HEK293T (cell line): Measurements from ENCODE around the gene GOLPH3.

ENCODE experiments used
- CTCF ChIA-PET: fragments of 350-600 bp; formaldehyde crosslinking; extraction: SDS; loops from one replicate; lab custom pipeline; 2021; ENCODE audit warnings: antibody characterized with exemption, inconsistent platforms; lab: Yijun Ruan, JAX
- POLR2A ChIA-PET: fragments of 350-600 bp; formaldehyde crosslinking; extraction: SDS; loops from one replicate; lab custom pipeline; 2020; ENCODE audit warnings: antibody characterized with exemption, inconsistent platforms; lab: Yijun Ruan, JAX
- DNase-seq: peaks from one replicate; pipeline ENCODE4 v3.0.0; 2012; ENCODE audit warnings: mixed read lengths; ENCODE audit errors: extremely low spot score
- ARNT ChIP-seq: fragments of 450-650 bp; IDR thresholded peaks from 2 replicates; pipeline ENCODE4 v1.6.1; 2017; ENCODE audit warnings: mild to moderate bottlenecking
- BHLHE40 ChIP-seq: fragments of 450-650 bp; IDR thresholded peaks from 2 replicates; pipeline ENCODE4 v1.6.1; 2016; ENCODE audit warnings: mild to moderate bottlenecking, moderate library complexity, borderline replicate concordance
- CTBP1 ChIP-seq: fragments of 450-650 bp; IDR thresholded peaks from 2 replicates; pipeline ENCODE4 v1.6.1; 2016; ENCODE audit warnings: borderline replicate concordance
- ELF4 ChIP-seq: fragments of 450-650 bp; IDR thresholded peaks from 2 replicates; pipeline ENCODE4 v1.6.1; 2017; ENCODE audit warnings: antibody characterized with exemption
- FOXA1 ChIP-seq: fragments of 450-650 bp; IDR thresholded peaks from 2 replicates; pipeline ENCODE4 v1.6.1; 2016; ENCODE audit warnings: mild to moderate bottlenecking
- FOXK2 ChIP-seq: fragments of 450-650 bp; IDR thresholded peaks from 2 replicates; pipeline ENCODE4 v1.6.1; 2016; ENCODE audit warnings: mild to moderate bottlenecking
- FOXM1 ChIP-seq: fragments of 450-650 bp; IDR thresholded peaks from 2 replicates; pipeline ENCODE4 v1.6.1; 2017; ENCODE audit warnings: mild to moderate bottlenecking, borderline replicate concordance
- HDGF ChIP-seq: fragments of 450-650 bp; IDR thresholded peaks from 2 replicates; pipeline ENCODE4 v1.6.1; 2017; ENCODE audit warnings: antibody characterized with exemption, borderline replicate concordance
- L3MBTL2 ChIP-seq: fragments of 450-650 bp; conservative IDR thresholded peaks from 2 replicates; pipeline ENCODE4 v1.6.1; 2016; ENCODE audit warnings: mild to moderate bottlenecking
- LEF1 ChIP-seq: fragments of 450-650 bp; IDR thresholded peaks from 2 replicates; pipeline ENCODE4 v1.6.1; 2017; ENCODE audit warnings: mild to moderate bottlenecking, borderline replicate concordance
- NFRKB ChIP-seq: fragments of 450-650 bp; IDR thresholded peaks from 2 replicates; pipeline ENCODE4 v1.6.1; 2016; ENCODE audit warnings: mild to moderate bottlenecking, moderate library complexity
- PKNOX1 ChIP-seq: fragments of 450-650 bp; IDR thresholded peaks from 2 replicates; pipeline ENCODE4 v1.6.1; 2016
- SP1 ChIP-seq: fragments of 450-650 bp; IDR thresholded peaks from 2 replicates; pipeline ENCODE4 v1.6.1; 2017
- SUZ12 ChIP-seq: fragments of 450-650 bp; IDR thresholded peaks from 2 replicates; pipeline ENCODE4 v1.6.1; 2016; ENCODE audit warnings: mild to moderate bottlenecking
- TARDBP ChIP-seq: fragments of 450-650 bp; IDR thresholded peaks from 2 replicates; pipeline ENCODE4 v1.6.1; 2016
- ZNF384 ChIP-seq: fragments of 450-650 bp; IDR thresholded peaks from 2 replicates; pipeline ENCODE4 v1.6.1; 2016

GOLPH3 gene

GRCh38 chr5:32151198-32151597 lies 22.9 kb downstream of the GOLPH3 start:
- POLR2A ChIA-PET, result no interaction called here
- CTCF ChIA-PET, result interaction anchor here (0.6 to 0.8 kb wide), 3 partner anchors 10 to 16 kb away, joined by 3 read pairs; no protein-coding TSS in a partner anchor
- no peak for DNase-seq
- TF ChIP-seq PKNOX1 (no peak), TARDBP (no peak), FOXA1 (no peak), NFRKB (no peak), ELF4 (no peak), ZNF384 (no peak), ARNT (no peak), HDGF (no peak), BHLHE40 (no peak), SUZ12 (no peak)

GRCh38 chr5:32150366-32150765 lies 23.8 kb downstream of the GOLPH3 start:
- CTCF ChIA-PET, result interaction anchor here (0.6 kb wide), 1 partner anchor 15 kb away, joined by 3 read pairs; no protein-coding TSS in a partner anchor
- TF ChIP-seq SUZ12, result no peak
- no peak for TF ChIP-seq CTBP1
- no peak for TF ChIP-seq SP1
- TF ChIP-seq FOXK2, result no peak
- TF ChIP-seq L3MBTL2, result no peak
- no peak for TF ChIP-seq FOXM1
- POLR2A ChIA-PET, result no interaction called here
- DNase-seq, result no peak

GRCh38 chr5:32147959-32148358 lies 26.2 kb downstream of the GOLPH3 start:
- no peak for DNase-seq
- TF ChIP-seq FOXK2 (no peak), L3MBTL2 (no peak), SUZ12 (no peak), LEF1 (no peak), PKNOX1 (no peak), ZNF384 (no peak), FOXA1 (no peak), FOXM1 (no peak), NFRKB (no peak), CTBP1 (no peak), SP1 (no peak), BHLHE40 (no peak), HDGF (no peak)
- ChIA-PET CTCF (no interaction called here), POLR2A (interaction anchor here (1.3 kb wide), 1 partner anchor 25 kb away, joined by 5 read pairs; the partner anchor contains the start of gene GOLPH3)

GRCh38 chr5:32147236-32147635 lies 26.9 kb downstream of the GOLPH3 start:
- CTCF ChIA-PET, result no interaction called here
- POLR2A ChIA-PET, result interaction anchor here (1.3 kb wide), 1 partner anchor 26 kb away, joined by 5 read pairs; the partner anchor contains the start of gene GOLPH3

GRCh38 chr5:32145378-32145777 lies 28.7 kb downstream of the GOLPH3 start:
- DNase-seq, result no peak
- TF ChIP-seq HDGF (no peak), ELF4 (no peak), FOXM1 (no peak), CTBP1 (no peak), L3MBTL2 (no peak), LEF1 (no peak), SP1 (no peak), FOXK2 (no peak), FOXA1 (no peak), NFRKB (no peak), ARNT (no peak), BHLHE40 (no peak), PKNOX1 (no peak), TARDBP (no peak), SUZ12 (no peak), ZNF384 (no peak)
- CTCF ChIA-PET, result no interaction called here
- POLR2A ChIA-PET, result interaction anchor here (1.7 kb wide), 1 partner anchor 28 kb away, joined by 4 read pairs; no protein-coding TSS in a partner anchor

More at GRCh38 chr5:32147236-32147635, 26.9 kb downstream of the GOLPH3 start:
- TF ChIP-seq SP1, result no peak
- TF ChIP-seq ARNT, result no peak
- TF ChIP-seq LEF1, result no peak
- no peak for TF ChIP-seq L3MBTL2
- TF ChIP-seq FOXM1, result no peak
- no peak for TF ChIP-seq FOXA1
- TF ChIP-seq CTBP1, result no peak
- TF ChIP-seq HDGF, result no peak
- TF ChIP-seq FOXK2, result no peak
- TF ChIP-seq BHLHE40, result no peak
- no peak for TF ChIP-seq ZNF384
- no peak for TF ChIP-seq NFRKB
- TF ChIP-seq TARDBP, result no peak
- TF ChIP-seq ELF4, result no peak
- TF ChIP-seq PKNOX1, result no peak
- no peak for DNase-seq
